SW 1271 (cell line): Measurements from ENCODE around the gene SULF2.

Source experiments
- DNase-seq, 2 experiments: peaks; one replicate each; lab custom pipeline; 2025; lab: John Stamatoyannopoulos, UW

SULF2 gene

GRCh38 chr20:47711046-47711752 is 74.1 kb downstream of the SULF2 start:
- no peak for DNase-seq

- no peak for DNase-seq
Measured at GRCh38 chr20:47710665-47711045, 74.6 kb downstream of the SULF2 start.

GRCh38 chr20:47708953-47709833 is 76.1 kb downstream of the SULF2 start:
- no peak for DNase-seq

GRCh38 chr20:47708140-47708807 is 77.0 kb downstream of the SULF2 start:
- DNase-seq, result no peak

GRCh38 chr20:47706345-47706744 is 78.9 kb downstream of the SULF2 start:
- DNase-seq, result no peak

GRCh38 chr20:47705497-47705856 is 79.8 kb downstream of the SULF2 start:
- no peak for DNase-seq

- DNase-seq, result no peak
Measured at GRCh38 chr20:47704746-47705496, 80.4 kb downstream of the SULF2 start.

GRCh38 chr20:47703748-47704147 is 81.5 kb downstream of the SULF2 start:
- no peak for DNase-seq

GRCh38 chr20:47701612-47702011 is 83.7 kb downstream of the SULF2 start:
- DNase-seq, result no peak

- DNase-seq, result no peak
Measured at GRCh38 chr20:47700327-47700726, 85.0 kb downstream of the SULF2 start.

- no peak for DNase-seq
Measured at GRCh38 chr20:47699818-47700217, 85.5 kb downstream of the SULF2 start.

GRCh38 chr20:47698142-47698541 is 87.1 kb downstream of the SULF2 start:
- DNase-seq, result no peak

- DNase-seq, result no peak
Measured at GRCh38 chr20:47696856-47697255, 88.4 kb downstream of the SULF2 start.

- no peak for DNase-seq
Measured at GRCh38 chr20:47694021-47694818, 91.1 kb downstream of the SULF2 start.

GRCh38 chr20:47691625-47692024 is 93.7 kb downstream of the SULF2 start:
- DNase-seq, result peak in 1 of 2 experiments; percentile 47

- no peak for DNase-seq
Measured at GRCh38 chr20:47689731-47690130, 95.5 kb downstream of the SULF2 start.

- no peak for DNase-seq
Measured at GRCh38 chr20:47688385-47689381, 96.6 kb downstream of the SULF2 start.

- DNase-seq, result no peak
Measured at GRCh38 chr20:47687095-47687987, 97.9 kb downstream of the SULF2 start.

GRCh38 chr20:47686545-47686944 is 98.7 kb downstream of the SULF2 start:
- DNase-seq, result no peak
